Measurements from ENCODE around the gene KLHL35.

Gene KLHL35

DNA sequence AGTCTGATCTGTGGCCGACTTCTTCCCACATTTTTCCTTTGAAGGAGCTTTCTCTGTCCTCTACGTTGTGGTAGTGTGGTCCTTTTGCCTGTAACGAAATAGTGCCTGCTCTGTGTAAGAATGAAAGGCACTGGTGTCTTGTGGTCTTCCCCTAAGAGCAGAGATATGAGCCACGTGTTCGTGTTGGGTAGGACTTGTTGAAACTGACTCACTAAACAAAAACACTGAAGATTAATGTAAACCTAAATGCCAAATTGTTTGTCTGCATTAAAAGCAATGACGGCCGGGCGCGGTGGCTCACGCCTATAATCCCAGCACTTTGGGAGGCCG, 43.8 kb downstream of the KLHL35 start:
- Histone ChIP-seq H3K9me3 (ENCODE audit: severe bottlenecking) (no peaks in the 10 kb centered on the region), H3K36me3 (no peaks in the 10 kb centered on the region), H3K4me3 (ENCODE audit: low read depth, low read length) (no peak overlapping the region), H3K27ac (no peak overlapping the region), H3K27me3 (ENCODE audit: insufficient read depth, low read depth, severe bottlenecking) (no peaks in the 10 kb centered on the region)
- no peak for DNase-seq
- no peak for TF ChIP-seq CTCF (IDR thresholded peaks at IDR 0.05; ENCODE audit: low read depth, low read length)

DNA sequence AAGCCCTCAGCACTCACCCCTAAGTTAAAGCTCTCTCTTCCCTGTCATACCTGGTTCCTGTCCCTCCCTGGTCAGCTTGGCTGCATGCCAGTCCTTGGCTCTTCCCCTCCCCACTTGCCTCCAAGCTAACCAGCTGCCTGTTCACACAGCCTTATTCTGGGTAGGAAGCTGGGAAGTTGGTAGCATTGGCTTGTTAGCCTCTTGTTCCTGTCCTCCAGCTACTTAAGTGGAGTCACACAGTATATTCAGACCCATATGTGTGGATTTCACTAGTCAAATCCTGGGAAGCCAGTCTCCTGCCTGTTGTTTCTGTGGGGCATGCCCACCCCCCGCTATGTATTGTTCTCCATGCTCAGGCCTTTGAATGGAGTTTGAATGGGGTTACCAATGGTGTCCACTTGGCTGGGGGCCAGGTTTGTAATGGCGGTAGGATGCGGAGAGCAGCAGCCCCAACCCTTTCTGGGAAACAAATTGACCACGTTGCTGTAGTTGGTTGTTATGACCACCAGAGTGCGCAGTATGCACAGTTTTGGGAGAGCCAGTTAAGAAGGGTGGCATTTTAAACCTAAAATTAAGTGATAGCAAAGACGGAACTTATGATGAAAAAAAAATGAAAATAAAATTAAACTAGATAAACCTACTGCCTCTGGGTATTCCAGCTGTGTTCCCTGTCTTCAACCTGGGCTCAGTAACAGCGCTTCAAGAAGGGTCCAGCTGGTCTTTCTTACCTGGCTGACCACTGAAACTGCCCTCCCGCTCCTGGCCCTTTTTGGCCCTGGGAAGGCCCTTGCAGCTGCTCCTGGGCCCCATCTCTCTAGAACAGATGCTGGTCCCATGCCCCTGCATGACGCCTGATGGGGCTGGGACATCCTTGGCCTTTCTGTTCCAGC, 44.4 kb downstream of the KLHL35 start:
- DNase-seq, result peak; percentile 70
- H3K4me3 ChIP-seq (ENCODE audit: low read depth, low read length), result no peak overlapping the region

GRCh38 chr11:75387736-75388294, 45.2 kb downstream of the KLHL35 start:
- H3K27ac ChIP-seq, result no peak overlapping the region
- no peaks in the 10 kb centered on the region for H3K27me3 ChIP-seq (ENCODE audit: insufficient read depth, low read depth, severe bottlenecking)
- DNase-seq, result no peak
- no peaks in the 10 kb centered on the region for H3K36me3 ChIP-seq
- no peak overlapping the region for H3K4me3 ChIP-seq (ENCODE audit: low read depth, low read length)
- no peak for TF ChIP-seq CTCF (IDR thresholded peaks at IDR 0.05; ENCODE audit: low read depth, low read length)
- H3K9me3 ChIP-seq (ENCODE audit: severe bottlenecking), result no peaks in the 10 kb centered on the region

More for the DNA sequence above, 44.4 kb downstream of the KLHL35 start:
- H3K27ac ChIP-seq, result no peak overlapping the region
- H3K9me3 ChIP-seq (ENCODE audit: severe bottlenecking), result no peaks in the 10 kb centered on the region
- H3K36me3 ChIP-seq, result no peaks in the 10 kb centered on the region
- H3K27me3 ChIP-seq (ENCODE audit: insufficient read depth, low read depth, severe bottlenecking), result no peaks in the 10 kb centered on the region
- TF ChIP-seq CTCF (IDR thresholded peaks at IDR 0.05; ENCODE audit: low read depth, low read length), result peak; percentile 69

GRCh38 chr11:75386942-75387630, 45.9 kb downstream of the KLHL35 start:
- no peak for DNase-seq
- Histone ChIP-seq H3K27me3 (ENCODE audit: insufficient read depth, low read depth, severe bottlenecking) (no peaks in the 10 kb centered on the region), H3K36me3 (no peaks in the 10 kb centered on the region), H3K27ac (no peak overlapping the region), H3K9me3 (ENCODE audit: severe bottlenecking) (no peaks in the 10 kb centered on the region), H3K4me3 (ENCODE audit: low read depth, low read length) (no peak overlapping the region)
- no peak for TF ChIP-seq CTCF (IDR thresholded peaks at IDR 0.05; ENCODE audit: low read depth, low read length)

GRCh38 chr11:75384438-75385080, 48.4 kb downstream of the KLHL35 start:
- Histone ChIP-seq H3K4me3 (ENCODE audit: low read depth, low read length) (no peak overlapping the region), H3K9me3 (ENCODE audit: severe bottlenecking) (no peaks in the 10 kb centered on the region), H3K27me3 (ENCODE audit: insufficient read depth, low read depth, severe bottlenecking) (no peaks in the 10 kb centered on the region), H3K27ac (no peak overlapping the region), H3K36me3 (no peaks in the 10 kb centered on the region)
- TF ChIP-seq CTCF (IDR thresholded peaks at IDR 0.05; ENCODE audit: low read depth, low read length), result peak; percentile 97
- DNase-seq, result peak; percentile 72
